ENCODE measurements around the gene ZIC2.

DNA sequence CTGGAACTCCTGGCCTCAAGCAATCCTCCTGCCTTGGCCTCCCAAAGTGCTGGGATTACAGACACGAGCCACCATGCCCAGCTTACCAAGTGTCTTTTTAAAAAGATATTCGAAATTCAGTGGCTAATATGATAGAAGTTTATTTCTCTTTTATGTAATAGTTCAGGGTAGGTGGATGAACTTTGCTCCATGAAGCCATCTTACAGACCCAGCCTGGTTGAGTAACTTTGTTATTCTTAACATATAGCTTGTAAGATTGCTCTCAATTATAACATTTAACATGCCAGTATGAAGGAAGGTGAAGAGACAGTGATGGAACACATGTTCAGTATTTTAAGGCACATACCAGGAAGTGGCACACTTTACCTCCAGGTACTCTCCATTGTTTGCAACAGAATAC, 42.4 kb downstream of the ZIC2 start:
- TF ChIP-seq, protein P1, sequence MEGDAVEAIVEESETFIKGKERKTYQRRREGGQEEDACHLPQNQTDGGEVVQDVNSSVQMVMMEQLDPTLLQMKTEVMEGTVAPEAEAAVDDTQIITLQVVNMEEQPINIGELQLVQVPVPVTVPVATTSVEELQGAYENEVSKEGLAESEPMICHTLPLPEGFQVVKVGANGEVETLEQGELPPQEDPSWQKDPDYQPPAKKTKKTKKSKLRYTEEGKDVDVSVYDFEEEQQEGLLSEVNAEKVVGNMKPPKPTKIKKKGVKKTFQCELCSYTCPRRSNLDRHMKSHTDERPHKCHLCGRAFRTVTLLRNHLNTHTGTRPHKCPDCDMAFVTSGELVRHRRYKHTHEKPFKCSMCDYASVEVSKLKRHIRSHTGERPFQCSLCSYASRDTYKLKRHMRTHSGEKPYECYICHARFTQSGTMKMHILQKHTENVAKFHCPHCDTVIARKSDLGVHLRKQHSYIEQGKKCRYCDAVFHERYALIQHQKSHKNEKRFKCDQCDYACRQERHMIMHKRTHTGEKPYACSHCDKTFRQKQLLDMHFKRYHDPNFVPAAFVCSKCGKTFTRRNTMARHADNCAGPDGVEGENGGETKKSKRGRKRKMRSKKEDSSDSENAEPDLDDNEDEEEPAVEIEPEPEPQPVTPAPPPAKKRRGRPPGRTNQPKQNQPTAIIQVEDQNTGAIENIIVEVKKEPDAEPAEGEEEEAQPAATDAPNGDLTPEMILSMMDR (IDR thresholded peaks at IDR 0.05), result no peak
- TF ChIP-seq POLR2A (IDR thresholded peaks at IDR 0.05), result no peak
